Kidney epithelial cell (primary cell): ENCODE results near the gene PDE2A. TPM values are rescaled to one million over a fixed set of nuclear protein-coding genes. Genes with fewer than 3 reads are reported as not detected.

Experiments
- DNase-seq: peaks from one replicate; pipeline ENCODE4 v3.0.0-alpha.2; 2010; ENCODE audit warnings: low read depth
- H3K27me3 ChIP-seq: 2 replicates; pipeline ENCODE4 v1.6.0; 2011; ENCODE audit warnings: low read length; ENCODE audit not compliant: control insufficient read depth, insufficient read depth
- H3K36me3 ChIP-seq: 2 replicates; pipeline ENCODE4 v1.5.1; 2011; ENCODE audit warnings: low read length; ENCODE audit not compliant: control insufficient read depth, insufficient read depth
- H3K4me3 ChIP-seq: 2 replicates; pipeline ENCODE4 v1.5.1; 2011; ENCODE audit warnings: low read depth, mild to moderate bottlenecking, control low read depth, low read length
- CTCF ChIP-seq: IDR thresholded peaks from 2 replicates; pipeline ENCODE4 v1.5.1; 2011; ENCODE audit warnings: mild to moderate bottlenecking, moderate library complexity, low read length, control low read depth, inconsistent platforms; ENCODE audit not compliant: insufficient read depth, poor library complexity, severe bottlenecking
- total RNA-seq: library from RNA; depleted of rRNA; stranded (reverse); fragments of >200 nt; gene quantifications from 2 replicates; pipeline ENCODE4 v1.2.3, GENCODE V29; 2015

Gene PDE2A
- total RNA-seq, 1 donor from 2014 or later, result 4.3 TPM

- no peak for DNase-seq
- Histone ChIP-seq H3K4me3 (no peak overlapping the region), H3K36me3 (peaks cover 7% of the 10 kb centered on the region), H3K27me3 (no peaks in the 10 kb centered on the region)
- TF ChIP-seq CTCF, result no peak
Observed at GRCh38 chr11:72692498-72693237, 18.4 kb upstream of the PDE2A start.

- Histone ChIP-seq H3K36me3 (peaks cover 7% of the 10 kb centered on the region), H3K4me3 (no peak overlapping the region), H3K27me3 (no peaks in the 10 kb centered on the region)
- no peak for TF ChIP-seq CTCF
- DNase-seq, result no peak
Observed at GRCh38 chr11:72690166-72690565, 15.9 kb upstream of the PDE2A start.

- Histone ChIP-seq H3K4me3 (no peak overlapping the region), H3K27me3 (no peaks in the 10 kb centered on the region), H3K36me3 (peaks cover 1% of the 10 kb centered on the region)
- DNase-seq, result no peak
- TF ChIP-seq CTCF, result no peak
Observed at GRCh38 chr11:72688929-72689328, 14.7 kb upstream of the PDE2A start.

GRCh38 chr11:72688486-72688885 lies 14.3 kb upstream of the PDE2A start:
- Histone ChIP-seq H3K4me3 (no peak overlapping the region), H3K36me3 (peaks cover 1% of the 10 kb centered on the region), H3K27me3 (no peaks in the 10 kb centered on the region)
- no peak for DNase-seq
- TF ChIP-seq CTCF, result no peak

GRCh38 chr11:72687326-72687725 lies 13.1 kb upstream of the PDE2A start:
- TF ChIP-seq CTCF, result no peak
- Histone ChIP-seq H3K27me3 (no peaks in the 10 kb centered on the region), H3K4me3 (no peak overlapping the region), H3K36me3 (no peaks in the 10 kb centered on the region)
- DNase-seq, result no peak
